CD4-positive, alpha-beta T cell (primary cell): ENCODE results near the gene SOX4. TPM values are rescaled to one million over a fixed set of nuclear protein-coding genes. Genes with fewer than 3 reads are reported as not detected.
"Not testable (repeated sequence)": the region's sequence is repeated elsewhere in the genome, so short reads cannot be mapped to it uniquely, and the experiment has no call there.

Experiments
- ATAC-seq: fragments of 200-7000 bp; cut with Tn5 transposase; one replicate; pipeline ENCODE4 v1.10.0; 2022; ENCODE audit warnings: mild to moderate bottlenecking; ENCODE audit not compliant: poor library complexity
- CTCF ChIA-PET: fragments of 350-600 bp; sonication (Branson Sonifier 250); formaldehyde crosslinking; loops from one replicate; lab custom pipeline; 2021; ENCODE audit warnings: antibody characterized with exemption, inconsistent platforms; lab: Charles Lee
- POLR2A ChIA-PET: fragments of 350-600 bp; sonication (Branson Sonifier 250); formaldehyde crosslinking; loops from one replicate; lab custom pipeline; 2021; ENCODE audit warnings: antibody characterized with exemption, inconsistent platforms; lab: Charles Lee
- DNase-seq, 14 experiments: peaks; one replicate each; pipeline ENCODE4 v3.0.0-alpha.2; 2013 to 2020; ENCODE audit warnings: mixed read lengths in 2 of 14
- H3K27ac ChIP-seq, 2 donors: one replicate each; pipeline versions ENCODE4 v1.5.1 to v1.7.0; 2013; ENCODE audit warnings: low read length in 2 of 2, low read depth in 1 of 2, mild to moderate bottlenecking in 1 of 2
- H3K27me3 ChIP-seq, 2 experiments: 1 replicate in 1 of 2; 2 replicates in 1 of 2; pipeline versions ENCODE4 v1.6.1 to v1.7.0; 2013; ENCODE audit warnings: low read length in 2 of 2, control low read depth in 1 of 2, mild to moderate bottlenecking in 1 of 2, moderate library complexity in 1 of 2; ENCODE audit not compliant: insufficient read depth in 2 of 2, control insufficient read depth in 1 of 2
- H3K36me3 ChIP-seq: one replicate; pipeline ENCODE4 v1.6.1; 2013; ENCODE audit warnings: low read length, control low read depth; ENCODE audit not compliant: insufficient read depth
- H3K4me1 ChIP-seq: one replicate; pipeline ENCODE4 v1.6.1; 2013; ENCODE audit warnings: low read length, control low read depth; ENCODE audit not compliant: insufficient read depth
- H3K4me3 ChIP-seq: one replicate; pipeline ENCODE4 v1.5.1; 2013; ENCODE audit warnings: mild to moderate bottlenecking, low read length, moderate library complexity
- H3K9me3 ChIP-seq, 2 experiments: 1 replicate in 1 of 2; 2 replicates in 1 of 2; pipeline versions ENCODE4 v1.6.1 to v1.7.0; 2013; ENCODE audit warnings: low read length in 2 of 2, mild to moderate bottlenecking in 2 of 2, control low read depth in 1 of 2, moderate library complexity in 1 of 2; ENCODE audit not compliant: control insufficient read depth in 1 of 2, insufficient read depth in 1 of 2
- H3K27ac Mint-ChIP-seq: one replicate; pipeline ENCODE4 v1.8.0; 2020; ENCODE audit warnings: mixed read lengths
- H3K27me3 Mint-ChIP-seq: one replicate; pipeline ENCODE4 v1.8.0; 2021; ENCODE audit warnings: mixed read lengths
- H3K36me3 Mint-ChIP-seq: one replicate; pipeline ENCODE4 v1.8.0; 2021; ENCODE audit warnings: low read depth, mixed read lengths
- H3K4me1 Mint-ChIP-seq: one replicate; pipeline ENCODE4 v1.8.0; 2021; ENCODE audit warnings: low read depth, mixed read lengths
- H3K4me3 Mint-ChIP-seq: one replicate; pipeline ENCODE4 v1.8.0; 2020; ENCODE audit warnings: mild to moderate bottlenecking, mixed read lengths
- H3K9me3 Mint-ChIP-seq: one replicate; pipeline ENCODE4 v1.8.0; 2020; ENCODE audit warnings: mixed read lengths
- CTCF ChIP-seq: fragments of 200-600 bp; IDR thresholded peaks from one replicate; pipeline ENCODE4 v1.8.0; 2022; ENCODE audit warnings: antibody characterized with exemption, mild to moderate bottlenecking
- intact Hi-C, 2 experiments: fragments of 100-400 bp; cut with DNase I in 1 of 2; cut with micrococcal nuclease in 1 of 2; formaldehyde crosslinking; loops; one replicate each; pipeline versions ENCODE4 v1.15.1 to v1.9.0; 2023 to 2025; cut with DNase I, micrococcal nuclease
- polyA plus RNA-seq, 2 donors: library from polyadenylated mRNA; unstranded; fragments of 120-200 nt; gene quantifications; one replicate each; pipeline ENCODE4 v1.2.1, GENCODE V29; 2013
- total RNA-seq, 174 experiments: library from RNA in 2 of 174; stranded (reverse) in 2 of 174; gene quantifications; one replicate each; pipeline ENCODE4 v1.2.3 and lab custom pipeline; 2021 to 2026

Gene SOX4
- total RNA-seq: 10 to 100 TPM; 22.1 to 22.6 TPM
- 2.9 TPM for polyA plus RNA-seq (2013, experiment 1 of 2)
- 3.2 TPM for polyA plus RNA-seq (2013, experiment 2 of 2)
- total RNA-seq (lab: John Stamatoyannopoulos, UW): 0.97 to 51.3 (median 6.4) reads per million in 172 experiments

GRCh38 chr6:21593412-21593926, at the start of gene SOX4:
Gene SOX4, plus strand, starts transcription at chr6:21593751. Its CDS starts 784 bp downstream, at chr6:21594535.
- Mint-ChIP-seq H3K9me3 (no peaks in the 10 kb centered on the region), H3K27ac (peak within 1 kb of the TSS; percentile 79), H3K4me3 (peak within 1 kb of the TSS; percentile 91), H3K4me1 (peaks cover 34% of the 10 kb centered on the region), H3K27me3 (peaks cover 59% of the 10 kb centered on the region), H3K36me3 (peaks cover 9% of the 10 kb centered on the region)
- Histone ChIP-seq H3K27me3 (peaks cover 37 to 48% of the 10 kb centered on the region in 2 experiments), H3K9me3 (peaks cover 0 to 12% of the 10 kb centered on the region in 2 experiments), H3K4me3 (peak within 1 kb of the TSS; percentile 62), H3K36me3 (no peaks in the 10 kb centered on the region), H3K4me1 (peaks cover 34% of the 10 kb centered on the region), H3K27ac (no peak within 1 kb of the TSS)
- ChIA-PET CTCF (interaction anchor here (0.6 kb wide), 1 partner anchor 1060 kb away, joined by 3 read pairs; no protein-coding TSS in a partner anchor), POLR2A (interaction anchor here (0.6 to 6.3 kb wide), 4 partner anchors 79 to 1189 kb away, joined by 3 to 53 read pairs (median 6); no protein-coding TSS in a partner anchor)
- peak in 13 of 14 experiments; percentile 15 to 83 (median 49) for DNase-seq
- ATAC-seq: peak; percentile 74
- intact Hi-C loops: loop anchor here (5.0 to 10.0 kb wide), 3 partner anchors 331 to 1501 kb away; no protein-coding TSS in a partner anchor
- no peak for TF ChIP-seq CTCF

- CTCF ChIA-PET, H3K36me3 ChIP-seq, H3K4me1 Mint-ChIP-seq, H3K27ac ChIP-seq, DNase-seq, H3K27me3 ChIP-seq, H3K27ac Mint-ChIP-seq, ATAC-seq, H3K4me3 Mint-ChIP-seq, POLR2A ChIA-PET, H3K36me3 Mint-ChIP-seq, H3K4me1 ChIP-seq, H3K4me3 ChIP-seq, H3K27me3 Mint-ChIP-seq, intact Hi-C loops, H3K9me3 Mint-ChIP-seq: not testable (repeated sequence)
- H3K9me3 ChIP-seq: peaks cover 0 to 14% of the 10 kb centered on the region in 2 experiments
Measured at GRCh38 chr6:21552286-21552685, 41.3 kb upstream of the SOX4 start.

- no peaks in the 10 kb centered on the region for H3K27me3 ChIP-seq
- ChIA-PET CTCF (no interaction called here), POLR2A (no interaction called here)
- no peak overlapping the region for H3K4me3 Mint-ChIP-seq
- H3K27ac ChIP-seq: no peak overlapping the region
- no peak for TF ChIP-seq CTCF
- intact Hi-C loops: no loop called here
- no peak overlapping the region for H3K4me3 ChIP-seq
- H3K27me3 Mint-ChIP-seq: no peaks in the 10 kb centered on the region
- no peaks in the 10 kb centered on the region for H3K4me1 ChIP-seq
- no peaks in the 10 kb centered on the region for H3K36me3 ChIP-seq
- no peaks in the 10 kb centered on the region for H3K4me1 Mint-ChIP-seq
- H3K36me3 Mint-ChIP-seq: no peaks in the 10 kb centered on the region
- ATAC-seq (no peak), DNase-seq (no peak)
- no peak overlapping the region for H3K27ac Mint-ChIP-seq
- peaks cover 0 to 14% of the 10 kb centered on the region in 2 experiments for H3K9me3 ChIP-seq
- H3K9me3 Mint-ChIP-seq: peaks cover 2% of the 10 kb centered on the region
Measured at GRCh38 chr6:21554286-21554685, 39.3 kb upstream of the SOX4 start.
